Kidney (tissue), 14 donors: ENCODE data around the gene ZBTB11. TPM values are rescaled to one million over a fixed set of nuclear protein-coding genes. Genes with fewer than 3 reads are reported as not detected.
A peak's percentile ranks its signal among the peaks of the same experiment; 100 is the strongest.

Experiments
- DNase-seq, 5 donors: peaks; one replicate each; pipeline ENCODE4 v3.0.0-alpha.2; 2013 to 2020
- FAIRE-seq: peaks from 2 replicates; lab custom pipeline; 2012; peaks lifted over from hg19 to GRCh38; lab: Jason Lieb, UNC
- H3K27ac ChIP-seq, 2 donors: one replicate each; pipeline ENCODE4 v1.7.0; 2013; ENCODE audit warnings: low read depth in 2 of 2, low read length in 2 of 2, inconsistent platforms in 1 of 2
- H3K27me3 ChIP-seq: one replicate; pipeline ENCODE4 v1.7.1; 2013; ENCODE audit warnings: low read length, inconsistent platforms; ENCODE audit not compliant: control insufficient read depth, insufficient read depth
- H3K36me3 ChIP-seq, 3 donors: one replicate each; pipeline versions ENCODE4 v1.7.0 to v1.7.1; 2013; ENCODE audit warnings: low read length in 3 of 3, control low read depth in 1 of 3, inconsistent platforms in 1 of 3; ENCODE audit not compliant: insufficient read depth in 3 of 3, control insufficient read depth in 2 of 3
- H3K4me1 ChIP-seq, 3 donors: one replicate each; pipeline versions ENCODE4 v1.7.0 to v1.7.1; 2013; ENCODE audit warnings: low read length in 3 of 3, inconsistent platforms in 1 of 3, low read depth in 1 of 3; ENCODE audit not compliant: control insufficient read depth in 2 of 3, insufficient read depth in 2 of 3
- H3K4me3 ChIP-seq, 3 donors: one replicate each; pipeline versions ENCODE4 v1.7.0 to v1.8.1; 2013; ENCODE audit warnings: low read length in 3 of 3, control low read depth in 1 of 3, inconsistent platforms in 1 of 3
- H3K9ac ChIP-seq, 3 donors: one replicate each; pipeline versions ENCODE4 v1.7.0 to v1.7.1; 2013; ENCODE audit warnings: low read length in 3 of 3, control low read depth in 1 of 3, inconsistent platforms in 1 of 3
- H3K9me3 ChIP-seq, 3 donors: one replicate each; pipeline versions ENCODE4 v1.7.0 to v1.7.1; 2013; ENCODE audit warnings: low read length in 3 of 3, control low read depth in 1 of 3, inconsistent platforms in 1 of 3; ENCODE audit not compliant: control insufficient read depth in 2 of 3, insufficient read depth in 1 of 3
- CTCF ChIP-seq: IDR thresholded peaks from 3 replicates; pipeline ENCODE4 v1.5.1; 2012; ENCODE audit warnings: mild to moderate bottlenecking, moderate library complexity, borderline replicate concordance; ENCODE audit not compliant: insufficient read depth; ENCODE audit errors: extremely low read depth
- intact Hi-C: fragments of 100-400 bp; cut with DNase I; formaldehyde crosslinking; loops from one replicate; pipeline ENCODE4 v1.11.1; 2022
- polyA plus RNA-seq: library from polyadenylated mRNA; stranded (reverse); fragments of 350-450 nt; fragmentation: Illumina TruSeq; extraction: RNeasy Lipid Tissue Mini Kit (QIAGEN cat#74804); gene quantifications from one replicate; pipeline ENCODE4 v1.2.3, GENCODE V29; 2014; ENCODE audit warnings: low read depth, low replicate concordance; ENCODE audit not compliant: insufficient read depth
- total RNA-seq: library from RNA; stranded (reverse); fragmentation: NEBNext Ultra II Directional; extraction: Animal tissue kit (Norgen Biotek cat#: 25700); gene quantifications from one replicate; pipeline ENCODE4 v1.2.1, GENCODE V29; 2021
- donor health status: control.
- donor health status: control.
- donor health status: control.
- donor health status: control.
- donor health status: control.
- donor health status: DM: yes; HTN: yes; CAD: no.
- donor health status: Normal renal cell carcinoma (clear cell type).

ZBTB11 gene
- total and polyA plus RNA-seq, 2 donors from 2014 or later, result 4.7 to 14.1 TPM

- no peaks in the 10 kb centered on the region for H3K36me3 ChIP-seq
- H3K9me3 ChIP-seq, result no peaks in the 10 kb centered on the region
- intact Hi-C loops, result no loop called here
- FAIRE-seq (no peak), DNase-seq (no peak)
- no peaks in the 10 kb centered on the region for H3K4me1 ChIP-seq
- H3K4me3 ChIP-seq, result no peak overlapping the region
- no peak for TF ChIP-seq CTCF
- no peak overlapping the region for H3K27ac ChIP-seq
- no peaks in the 10 kb centered on the region for H3K27me3 ChIP-seq
- no peak overlapping the region for H3K9ac ChIP-seq
These were observed 37.5 kb downstream of the ZBTB11 start for GRCh38 chr3:101639280-101639963.

GRCh38 chr3:101638261-101638745, 38.6 kb downstream of the ZBTB11 start:
- TF ChIP-seq CTCF, result no peak
- H3K4me1 ChIP-seq, result no peaks in the 10 kb centered on the region
- DNase-seq (peak in 2 of 5 donors; percentile 17 to 27), FAIRE-seq (no peak)
- intact Hi-C loops, result no loop called here
- H3K36me3 ChIP-seq, result no peaks in the 10 kb centered on the region
- no peaks in the 10 kb centered on the region for H3K27me3 ChIP-seq
- H3K27ac ChIP-seq, result no peak overlapping the region
- no peaks in the 10 kb centered on the region for H3K9me3 ChIP-seq
- no peak overlapping the region for H3K9ac ChIP-seq
- H3K4me3 ChIP-seq, result no peak overlapping the region

- no peak for DNase-seq
- H3K4me1 ChIP-seq, result no peaks in the 10 kb centered on the region
- H3K27me3 ChIP-seq, result no peaks in the 10 kb centered on the region
- no peak for TF ChIP-seq CTCF
- H3K9ac ChIP-seq, result no peak overlapping the region
- intact Hi-C loops, result no loop called here
- H3K4me3 ChIP-seq, result no peak overlapping the region
- FAIRE-seq, result no peak
- no peaks in the 10 kb centered on the region for H3K36me3 ChIP-seq
- H3K27ac ChIP-seq, result no peak overlapping the region
- H3K9me3 ChIP-seq, result no peaks in the 10 kb centered on the region
These were observed 39.5 kb downstream of the ZBTB11 start for GRCh38 chr3:101637451-101637850.
